Mesendoderm (in vitro differentiated cells): ENCODE data around the gene ITGA11.

ENCODE experiments used
- DNase-seq: peaks from one replicate; pipeline ENCODE4 v3.0.0; 2013
- H2AK5ac ChIP-seq: 2 replicates; pipeline ENCODE4 v1.6.1; 2013; ENCODE audit warnings: low read length, inconsistent platforms
- H2BK120ac ChIP-seq: 2 replicates; pipeline ENCODE4 v1.6.1; 2013; ENCODE audit warnings: low read depth, mild to moderate bottlenecking, low read length, moderate library complexity, mixed read lengths
- H2BK15ac ChIP-seq: replicated peaks from 2 replicates; pipeline ENCODE4 v1.6.1; 2013; ENCODE audit warnings: low read depth, mild to moderate bottlenecking, moderate library complexity
- H2BK5ac ChIP-seq: 2 replicates; pipeline ENCODE4 v1.6.1; 2013; ENCODE audit warnings: low read length, inconsistent platforms
- H3K18ac ChIP-seq: 2 replicates; pipeline ENCODE4 v1.6.1; 2013; ENCODE audit warnings: mild to moderate bottlenecking, low read length, mixed read lengths
- H3K23ac ChIP-seq: one replicate; pipeline ENCODE4 v1.6.1; 2013; ENCODE audit warnings: low read length
- H3K27ac ChIP-seq: 2 replicates; pipeline ENCODE4 v1.5.1; 2013; ENCODE audit warnings: low read depth, mild to moderate bottlenecking, inconsistent platforms, low read length, moderate library complexity
- H3K27me3 ChIP-seq: 2 replicates; pipeline ENCODE4 v1.6.1; 2013; ENCODE audit warnings: low read length, control low read depth, mild to moderate bottlenecking, inconsistent platforms; ENCODE audit not compliant: insufficient read depth, poor library complexity
- H3K36me3 ChIP-seq: 2 replicates; pipeline ENCODE4 v1.6.1; 2013; ENCODE audit warnings: low read length, inconsistent platforms; ENCODE audit not compliant: control insufficient read depth, insufficient read depth
- H3K4ac ChIP-seq: one replicate; pipeline ENCODE4 v1.6.1; 2013; ENCODE audit warnings: low read depth, mild to moderate bottlenecking, low read length, moderate library complexity
- H3K4me1 ChIP-seq: 2 replicates; pipeline ENCODE4 v1.6.1; 2013; ENCODE audit warnings: low read depth, low read length, inconsistent platforms; ENCODE audit not compliant: control insufficient read depth
- H3K4me2 ChIP-seq: 2 replicates; pipeline ENCODE4 v1.6.1; 2013; ENCODE audit warnings: low read length
- H3K4me3 ChIP-seq: 2 replicates; pipeline ENCODE4 v1.5.1; 2013; ENCODE audit warnings: mild to moderate bottlenecking, low read length
- H3K56ac ChIP-seq: one replicate; pipeline ENCODE4 v1.6.1; 2013; ENCODE audit warnings: low read length
- H3K79me1 ChIP-seq: 2 replicates; pipeline ENCODE4 v1.6.1; 2013; ENCODE audit warnings: low read length, inconsistent platforms
- H3K79me2 ChIP-seq: 2 replicates; pipeline ENCODE4 v1.6.1; 2013; ENCODE audit warnings: mild to moderate bottlenecking, low read length; ENCODE audit not compliant: control insufficient read depth, insufficient read depth
- H3K9ac ChIP-seq: 2 replicates; pipeline ENCODE4 v1.6.1; 2013; ENCODE audit warnings: low read length, inconsistent platforms
- H4K5ac ChIP-seq: one replicate; pipeline ENCODE4 v1.6.1; 2013; ENCODE audit warnings: low read length
- H4K8ac ChIP-seq: one replicate; pipeline ENCODE4 v1.6.1; 2013; ENCODE audit warnings: low read depth, mild to moderate bottlenecking, control low read depth, low read length, moderate library complexity
- WGBS: extraction: QIAGEN DNeasy Blood & Tissue Kit; methylation state at CpG from one replicate; pipeline ENCODE4 v1.1.7; 2013; ENCODE audit warnings: low lambda C conversion rate, missing lambda C conversion rate; ENCODE audit not compliant: insufficient coverage; ENCODE audit errors: extremely low coverage; 5-methylcytosine and 5-hydroxymethylcytosine counted together

The ITGA11 gene

DNA sequence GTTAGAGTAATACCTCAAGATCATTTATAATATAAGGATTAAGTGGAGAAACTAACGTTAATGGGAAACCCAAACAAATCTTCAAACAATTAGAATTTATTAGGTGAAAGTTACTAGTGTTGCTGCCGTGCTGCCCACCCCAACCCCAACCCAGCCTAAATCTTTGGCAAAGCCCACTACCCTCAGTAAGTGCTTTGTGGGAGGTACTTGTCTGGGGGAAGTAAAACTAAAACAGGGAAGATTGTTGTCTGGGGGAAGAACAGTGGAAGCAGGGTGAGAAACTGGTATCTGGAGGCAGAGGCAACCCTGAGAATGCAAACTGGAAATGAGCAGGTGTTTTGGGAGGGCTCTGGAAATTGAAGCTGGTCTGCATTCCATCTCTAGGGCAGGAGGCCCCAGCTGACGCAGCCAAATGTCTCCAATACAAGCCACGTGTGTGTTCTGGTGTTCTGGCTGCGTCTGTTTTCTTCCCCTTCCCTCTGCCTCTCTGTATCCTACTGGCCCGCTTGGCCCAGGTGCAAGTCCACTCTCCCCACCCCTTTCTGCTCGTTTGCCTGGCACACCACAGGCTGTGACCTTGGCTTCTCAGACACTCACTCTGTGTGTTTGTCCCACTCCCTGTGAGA lies 121.7 kb downstream of the ITGA11 start:
- Histone ChIP-seq H3K9ac (no peak overlapping the region), H3K4me2 (no peak overlapping the region), H4K5ac (no peak overlapping the region), H2BK120ac (no peak overlapping the region), H3K4me1 (no peaks in the 10 kb centered on the region), H3K27me3 (no peaks in the 10 kb centered on the region), H3K56ac (no peak overlapping the region), H3K36me3 (no peaks in the 10 kb centered on the region), H2AK5ac (no peak overlapping the region), H3K4ac (no peak overlapping the region), H3K79me1 (no peaks in the 10 kb centered on the region), H2BK15ac (no peak overlapping the region), H3K27ac (no peak overlapping the region), H3K23ac (no peak overlapping the region), H3K18ac (no peak overlapping the region), H4K8ac (no peak overlapping the region), H3K79me2 (no peaks in the 10 kb centered on the region), H2BK5ac (no peak overlapping the region), H3K4me3 (no peak overlapping the region)
- no peak for DNase-seq
- WGBS: no CpG with 5 or more reads among the region's 7 CpGs

DNA sequence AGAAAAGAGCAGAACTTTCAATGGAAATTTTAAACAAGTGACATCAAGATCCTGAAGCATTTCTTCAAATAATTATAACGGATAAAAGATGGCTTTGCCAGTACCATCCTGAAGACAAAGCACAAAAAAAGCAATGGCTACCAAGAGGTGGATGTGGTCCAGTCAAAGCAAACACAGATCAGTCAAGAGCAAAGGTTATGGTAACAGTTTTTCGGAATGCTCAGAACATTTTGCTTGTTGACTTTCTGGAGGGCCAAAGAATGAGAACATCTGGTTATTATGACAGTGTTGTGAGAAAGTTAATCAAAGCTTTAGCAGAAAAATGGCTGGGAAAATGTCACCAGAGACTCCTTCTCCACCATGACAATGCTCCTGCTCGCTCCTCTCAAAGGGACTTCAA lies 122.9 kb downstream of the ITGA11 start:
- no peak overlapping the region for H4K8ac ChIP-seq
- no peak overlapping the region for H3K23ac ChIP-seq
- H3K27me3 ChIP-seq: no peaks in the 10 kb centered on the region
- H3K27ac ChIP-seq: no peak overlapping the region
- no CpG with 5 or more reads among the region's 3 CpGs for WGBS
- no peak overlapping the region for H3K4me2 ChIP-seq
- H3K4ac ChIP-seq: no peak overlapping the region
- H2AK5ac ChIP-seq: no peak overlapping the region
- H4K5ac ChIP-seq: no peak overlapping the region
- no peak overlapping the region for H2BK5ac ChIP-seq
- H3K56ac ChIP-seq: no peak overlapping the region
- H3K4me1 ChIP-seq: peaks cover 7% of the 10 kb centered on the region
- no peaks in the 10 kb centered on the region for H3K79me2 ChIP-seq
- H3K36me3 ChIP-seq: no peaks in the 10 kb centered on the region
- H3K9ac ChIP-seq: no peak overlapping the region
- H2BK15ac ChIP-seq: no peak overlapping the region
- no peak overlapping the region for H3K4me3 ChIP-seq
- no peak for DNase-seq
- H3K18ac ChIP-seq: no peak overlapping the region
- no peaks in the 10 kb centered on the region for H3K79me1 ChIP-seq
- H2BK120ac ChIP-seq: no peak overlapping the region

- peak overlapping the region; percentile 47 for H3K56ac ChIP-seq
- no peak overlapping the region for H2BK5ac ChIP-seq
- no peak overlapping the region for H2BK120ac ChIP-seq
- H3K4ac ChIP-seq: no peak overlapping the region
- no peak overlapping the region for H3K9ac ChIP-seq
- H3K27me3 ChIP-seq: no peaks in the 10 kb centered on the region
- H2AK5ac ChIP-seq: no peak overlapping the region
- no peak overlapping the region for H3K23ac ChIP-seq
- H3K79me1 ChIP-seq: no peaks in the 10 kb centered on the region
- H4K5ac ChIP-seq: no peak overlapping the region
- H3K36me3 ChIP-seq: no peaks in the 10 kb centered on the region
- no peak overlapping the region for H3K4me3 ChIP-seq
- H3K4me1 ChIP-seq: peaks cover 7% of the 10 kb centered on the region
- no peak overlapping the region for H3K27ac ChIP-seq
- no peak overlapping the region for H3K18ac ChIP-seq
- no peak overlapping the region for H3K4me2 ChIP-seq
- no peak for DNase-seq
- H4K8ac ChIP-seq: no peak overlapping the region
- WGBS: no CpG with 5 or more reads among the region's 14 CpGs
- no peaks in the 10 kb centered on the region for H3K79me2 ChIP-seq
- H2BK15ac ChIP-seq: no peak overlapping the region
Measured at GRCh38 chr15:68307131-68307928, 124.6 kb downstream of the ITGA11 start.

DNA sequence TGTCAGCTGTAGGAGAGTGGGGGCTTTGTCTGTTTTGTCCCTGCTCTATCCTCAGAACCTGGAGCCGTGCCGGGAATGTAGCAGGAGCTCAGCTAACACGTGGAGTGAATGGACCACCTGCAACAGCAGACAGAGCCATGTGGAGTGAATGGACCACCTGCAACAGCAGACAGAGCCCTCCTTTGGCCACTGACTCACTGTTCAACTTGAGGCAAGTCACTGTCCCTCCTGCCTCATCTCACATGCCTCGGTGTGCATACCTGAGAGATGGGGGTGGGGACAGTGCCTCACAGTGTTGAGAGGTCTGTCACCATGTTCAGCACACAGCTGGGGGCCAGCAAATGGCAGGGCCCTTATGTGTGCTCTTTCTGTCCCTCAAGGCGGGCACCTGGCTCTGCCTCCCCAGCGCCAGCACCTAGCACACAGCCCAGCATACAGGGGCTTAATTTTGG lies 126.5 kb downstream of the ITGA11 start:
- Histone ChIP-seq H2AK5ac (no peak overlapping the region), H3K27ac (no peak overlapping the region), H3K4me1 (peaks cover 7% of the 10 kb centered on the region), H4K5ac (no peak overlapping the region), H3K4me2 (no peak overlapping the region), H2BK15ac (no peak overlapping the region), H3K23ac (no peak overlapping the region), H3K4ac (no peak overlapping the region), H3K79me1 (no peaks in the 10 kb centered on the region), H2BK5ac (no peak overlapping the region), H3K27me3 (no peaks in the 10 kb centered on the region), H3K56ac (no peak overlapping the region), H3K4me3 (no peak overlapping the region), H3K36me3 (no peaks in the 10 kb centered on the region), H3K18ac (no peak overlapping the region), H4K8ac (no peak overlapping the region), H3K9ac (no peak overlapping the region), H3K79me2 (no peaks in the 10 kb centered on the region), H2BK120ac (no peak overlapping the region)
- no CpG with 5 or more reads among the region's 6 CpGs for WGBS
- peak; percentile 78 for DNase-seq

DNA sequence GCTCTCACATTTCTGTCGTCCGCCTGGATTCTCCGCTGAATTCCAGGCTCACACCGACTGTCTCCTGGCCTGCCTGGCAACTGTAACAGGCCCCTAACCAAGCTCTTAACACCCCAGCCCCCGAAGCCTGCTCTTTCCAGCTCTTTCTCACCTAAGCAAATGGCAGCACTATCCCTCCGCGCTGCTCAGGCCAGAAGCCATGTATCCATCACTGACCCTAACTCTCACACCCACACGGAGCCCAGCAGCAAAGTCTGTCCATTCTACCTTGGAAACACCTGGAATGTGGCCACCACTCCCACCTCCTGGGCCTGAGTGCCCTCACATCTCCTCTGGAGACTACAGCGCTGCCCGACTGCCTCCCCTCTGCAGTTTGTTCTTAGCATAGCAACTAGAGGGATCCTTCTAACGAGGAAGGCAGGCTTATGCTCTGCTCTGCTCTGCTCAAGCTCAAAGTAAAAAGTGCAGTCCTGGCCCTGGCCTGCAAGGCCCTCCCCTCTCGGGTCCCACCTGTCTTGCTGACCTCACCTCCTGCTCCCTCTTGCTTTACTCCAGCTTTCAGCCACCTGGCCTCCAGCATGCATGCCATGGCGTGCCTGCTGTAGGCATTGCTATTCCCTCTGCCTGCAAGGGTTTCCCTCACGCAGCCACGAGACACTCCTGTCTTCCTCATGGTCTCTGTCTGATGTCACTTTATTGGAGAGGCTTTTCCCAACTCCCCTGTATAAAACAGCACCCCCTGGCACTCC lies 127.2 kb downstream of the ITGA11 start:
- Histone ChIP-seq H3K23ac (no peak overlapping the region), H3K4me1 (peaks cover 7% of the 10 kb centered on the region), H4K5ac (no peak overlapping the region), H4K8ac (no peak overlapping the region), H2BK15ac (no peak overlapping the region), H3K4ac (no peak overlapping the region), H3K27ac (no peak overlapping the region), H3K36me3 (no peaks in the 10 kb centered on the region), H3K27me3 (no peaks in the 10 kb centered on the region), H3K9ac (peak overlapping the region; percentile 28), H2BK5ac (no peak overlapping the region), H3K4me2 (no peak overlapping the region), H3K79me1 (no peaks in the 10 kb centered on the region), H3K79me2 (no peaks in the 10 kb centered on the region), H3K18ac (no peak overlapping the region), H3K56ac (peak overlapping the region; percentile 69), H3K4me3 (no peak overlapping the region), H2BK120ac (no peak overlapping the region), H2AK5ac (no peak overlapping the region)
- no CpG with 5 or more reads among the region's 15 CpGs for WGBS
- peak; percentile 90 for DNase-seq
